Adrenal gland (tissue), 5 donors: ENCODE results near the gene GYG2.

ENCODE experiments used
- POLR2A ChIP-seq, 2 donors: fragments of 450-650 bp; IDR thresholded peaks; one replicate each; pipeline ENCODE4 v1.6.1; 2017; ENCODE audit warnings: antibody characterized with exemption in 2 of 2, mild to moderate bottlenecking in 2 of 2, moderate library complexity in 1 of 2
- TF ChIP-seq, protein P1 (sequence below), 6 experiments: fragments of 450-650 bp in 4 of 6; fragments of 200-600 bp in 2 of 6; sonication (generic) in 1 of 6; IDR thresholded peaks; 1 replicate in 5 of 6; 2 replicates in 1 of 6; pipeline versions ENCODE4 v1.5.1 to v1.8.0; 2016 to 2021; ENCODE audit warnings: antibody characterized with exemption in 6 of 6, mild to moderate bottlenecking in 2 of 6, moderate library complexity in 1 of 6
- donor health status: DM: no; HTN: no; CAD: no.

DNA sequence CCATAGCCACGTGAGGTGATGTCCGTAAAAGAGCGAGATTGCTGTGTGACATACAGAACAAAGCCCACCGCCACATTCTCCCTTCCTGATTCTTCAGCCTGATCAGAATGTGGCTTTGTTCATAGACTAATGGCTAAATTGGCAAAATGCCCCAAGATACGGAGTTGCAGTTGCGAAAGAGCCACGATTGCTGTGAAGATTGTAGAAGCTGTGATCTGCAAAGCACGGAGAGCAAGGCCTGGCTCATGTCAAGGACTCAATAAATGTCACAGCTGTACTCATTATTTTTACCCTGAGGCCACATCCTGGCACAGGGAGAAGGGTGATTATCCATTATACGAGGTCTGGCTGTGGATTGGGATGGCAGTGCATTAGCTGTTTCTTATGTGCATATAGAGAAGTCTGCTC, 66.2 kb downstream of the GYG2 start:
- TF ChIP-seq, protein P1, sequence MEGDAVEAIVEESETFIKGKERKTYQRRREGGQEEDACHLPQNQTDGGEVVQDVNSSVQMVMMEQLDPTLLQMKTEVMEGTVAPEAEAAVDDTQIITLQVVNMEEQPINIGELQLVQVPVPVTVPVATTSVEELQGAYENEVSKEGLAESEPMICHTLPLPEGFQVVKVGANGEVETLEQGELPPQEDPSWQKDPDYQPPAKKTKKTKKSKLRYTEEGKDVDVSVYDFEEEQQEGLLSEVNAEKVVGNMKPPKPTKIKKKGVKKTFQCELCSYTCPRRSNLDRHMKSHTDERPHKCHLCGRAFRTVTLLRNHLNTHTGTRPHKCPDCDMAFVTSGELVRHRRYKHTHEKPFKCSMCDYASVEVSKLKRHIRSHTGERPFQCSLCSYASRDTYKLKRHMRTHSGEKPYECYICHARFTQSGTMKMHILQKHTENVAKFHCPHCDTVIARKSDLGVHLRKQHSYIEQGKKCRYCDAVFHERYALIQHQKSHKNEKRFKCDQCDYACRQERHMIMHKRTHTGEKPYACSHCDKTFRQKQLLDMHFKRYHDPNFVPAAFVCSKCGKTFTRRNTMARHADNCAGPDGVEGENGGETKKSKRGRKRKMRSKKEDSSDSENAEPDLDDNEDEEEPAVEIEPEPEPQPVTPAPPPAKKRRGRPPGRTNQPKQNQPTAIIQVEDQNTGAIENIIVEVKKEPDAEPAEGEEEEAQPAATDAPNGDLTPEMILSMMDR (IDR thresholded peaks at IDR 0.05) = no peak
- no peak for TF ChIP-seq POLR2A (IDR thresholded peaks at IDR 0.05)
